Glomerular visceral epithelial cell (primary cell): ENCODE measurements around the gene CABLES1.

Experiments
- DNase-seq: peaks from one replicate; pipeline ENCODE4 v3.0.0-alpha.2; 2016; ENCODE audit errors: extremely low spot score

The CABLES1 gene

DNA sequence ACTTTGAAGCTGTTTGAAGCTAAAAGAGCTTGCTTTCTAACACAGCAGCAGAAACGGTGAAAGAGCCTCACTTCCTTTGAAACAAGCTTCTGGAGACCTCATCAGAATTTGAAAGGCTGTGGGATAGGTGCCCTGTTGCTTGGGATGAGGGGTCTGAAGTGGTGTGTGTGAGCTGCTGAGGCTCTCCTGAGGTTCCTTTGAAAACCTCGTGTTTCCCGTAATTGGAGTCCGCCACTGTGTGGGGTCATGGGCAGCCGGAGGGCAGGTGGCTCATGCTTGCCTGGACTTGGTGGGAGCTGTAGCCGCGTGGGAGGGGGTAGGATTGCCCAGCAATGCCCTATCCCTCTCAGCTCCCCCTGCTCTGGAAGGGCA is 34.4 kb downstream of the CABLES1 start:
- no peak for DNase-seq

DNA sequence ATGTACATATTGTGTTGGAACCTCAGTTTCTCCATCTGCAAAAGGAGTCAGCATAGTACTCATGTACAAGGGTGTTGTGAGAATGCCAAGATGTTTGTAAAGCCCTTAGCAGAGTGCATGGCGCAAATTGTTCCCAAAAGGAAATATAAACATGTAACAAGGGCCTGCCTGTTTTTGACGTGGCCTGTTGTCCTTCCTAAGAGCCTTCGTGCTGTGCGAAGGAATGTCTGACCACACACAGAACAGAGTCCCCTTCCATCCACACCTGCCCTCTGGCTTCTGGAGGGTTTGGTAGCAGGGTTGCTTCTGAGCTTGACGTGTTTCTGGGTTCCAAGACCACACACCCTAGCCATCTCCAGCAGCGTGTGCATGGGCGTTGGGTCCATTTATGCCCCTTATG is 34.9 kb downstream of the CABLES1 start:
- DNase-seq = no peak

DNA sequence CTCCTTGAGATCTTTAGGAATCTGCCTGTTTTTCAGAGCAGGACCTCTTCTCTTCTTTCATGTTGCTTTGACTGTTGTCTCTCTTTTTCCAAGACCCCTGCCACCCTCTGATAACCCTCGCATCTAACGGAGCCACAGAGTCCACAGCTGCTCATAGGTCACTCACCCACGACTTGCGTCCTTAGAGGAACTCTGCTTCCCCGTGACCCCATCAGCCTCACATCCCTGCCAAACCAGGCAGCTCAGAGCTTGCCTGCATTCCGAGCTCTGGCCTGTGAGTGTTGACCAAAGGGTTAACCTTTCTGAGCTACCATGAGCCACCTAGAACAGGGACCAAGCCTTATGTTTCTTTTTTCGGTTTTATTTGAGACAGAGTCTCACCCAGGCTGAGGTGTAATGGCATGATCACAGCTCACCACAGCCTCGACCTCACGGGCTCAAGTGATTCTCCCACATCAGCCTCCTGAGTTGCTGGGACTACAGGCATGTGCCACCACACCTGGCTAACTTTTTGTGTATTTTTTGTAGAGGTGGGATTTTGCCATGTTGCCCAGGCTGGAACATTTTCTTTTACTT is 36.4 kb downstream of the CABLES1 start:
- no peak for DNase-seq

DNA sequence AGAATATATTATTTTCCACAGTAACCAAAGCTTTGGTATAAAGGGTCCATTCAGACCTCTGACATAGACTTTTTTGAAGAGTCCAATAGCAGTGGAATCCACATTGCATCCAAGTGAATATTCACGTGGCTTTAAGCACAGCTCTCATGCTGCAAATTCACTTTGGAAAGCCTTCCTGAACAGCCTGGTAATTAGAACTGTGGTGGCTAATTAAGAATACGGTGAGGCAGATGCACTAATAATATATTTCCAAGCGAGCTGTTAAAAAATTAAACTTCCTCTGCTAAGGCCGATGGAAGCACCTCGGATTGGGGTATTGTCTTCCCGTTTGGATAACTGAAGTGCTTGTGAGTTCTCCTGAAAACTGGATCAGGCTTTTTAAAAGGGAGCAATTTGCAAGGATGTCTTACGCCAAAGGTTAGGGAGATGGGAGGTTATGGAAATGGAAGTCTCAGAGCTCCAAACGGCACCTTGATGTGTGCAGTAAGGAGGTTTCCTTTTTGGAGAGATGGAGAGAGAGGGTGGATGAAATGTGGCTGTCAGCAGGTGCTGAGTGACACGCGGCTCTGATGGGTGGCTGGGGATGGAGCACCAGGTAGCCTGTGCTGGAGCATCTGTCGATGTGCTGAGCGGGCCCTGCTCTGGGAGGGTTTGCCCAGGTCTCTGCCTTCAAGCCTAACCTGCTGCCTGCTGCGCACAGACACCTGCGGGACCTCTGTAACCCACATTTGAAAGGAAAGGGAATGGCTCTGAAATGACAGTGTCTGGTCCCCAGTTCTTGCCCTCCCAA is 37.5 kb downstream of the CABLES1 start:
- no peak for DNase-seq

DNA sequence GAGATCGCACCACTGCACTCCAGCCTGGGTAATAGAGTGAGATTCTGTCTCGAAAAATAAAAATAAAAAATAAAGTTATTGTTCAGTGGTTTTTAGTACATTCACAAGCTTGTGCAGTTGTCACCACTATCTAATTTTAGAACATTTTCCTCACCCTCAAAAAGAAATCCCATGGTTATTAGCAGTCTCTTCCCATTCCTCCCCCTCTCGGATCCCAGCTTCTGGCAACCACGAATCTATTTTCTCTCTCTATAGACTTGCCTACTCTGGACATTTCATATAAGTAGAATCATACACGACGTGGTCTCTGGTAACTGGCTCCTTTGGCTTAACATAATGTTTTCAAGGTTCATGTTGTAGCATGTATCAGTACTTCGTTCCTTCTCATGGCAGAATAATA is 38.6 kb downstream of the CABLES1 start:
- DNase-seq = no peak

DNA sequence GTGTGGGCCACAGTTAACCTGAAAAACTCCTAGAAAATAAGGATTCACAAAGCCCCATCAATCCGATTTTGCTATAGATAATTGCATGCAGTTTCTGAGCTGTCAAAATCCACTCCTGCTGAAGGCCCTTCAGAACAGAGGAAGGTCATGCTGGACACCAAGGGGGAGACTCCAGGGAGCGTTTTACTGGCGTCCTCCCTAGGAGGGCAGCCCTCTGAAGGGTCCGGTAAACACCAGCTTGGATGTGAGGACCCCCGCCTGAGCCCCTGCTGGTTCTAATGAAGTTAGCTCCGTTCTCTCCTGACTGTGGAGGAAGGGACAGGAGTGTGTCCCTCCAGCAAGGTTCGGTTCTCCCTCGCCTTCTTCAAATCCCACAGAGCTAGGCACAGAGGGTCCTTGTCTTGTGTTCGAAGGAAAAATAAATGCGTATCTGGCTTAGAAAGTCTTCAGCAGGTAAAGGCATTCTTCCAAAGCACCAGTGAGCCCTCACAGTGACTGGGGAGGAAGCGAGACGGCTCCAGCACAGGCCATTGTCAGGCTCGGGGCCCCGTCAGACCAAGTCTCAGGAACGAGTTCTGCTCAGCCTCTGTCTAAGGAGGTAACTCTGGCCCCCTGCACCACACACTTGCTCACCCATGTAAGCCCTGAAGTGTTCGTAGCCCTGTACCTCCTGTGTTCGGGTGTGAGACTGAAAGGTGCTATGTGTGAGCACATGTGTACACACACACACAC is 41.6 kb downstream of the CABLES1 start:
- DNase-seq = no peak

DNA sequence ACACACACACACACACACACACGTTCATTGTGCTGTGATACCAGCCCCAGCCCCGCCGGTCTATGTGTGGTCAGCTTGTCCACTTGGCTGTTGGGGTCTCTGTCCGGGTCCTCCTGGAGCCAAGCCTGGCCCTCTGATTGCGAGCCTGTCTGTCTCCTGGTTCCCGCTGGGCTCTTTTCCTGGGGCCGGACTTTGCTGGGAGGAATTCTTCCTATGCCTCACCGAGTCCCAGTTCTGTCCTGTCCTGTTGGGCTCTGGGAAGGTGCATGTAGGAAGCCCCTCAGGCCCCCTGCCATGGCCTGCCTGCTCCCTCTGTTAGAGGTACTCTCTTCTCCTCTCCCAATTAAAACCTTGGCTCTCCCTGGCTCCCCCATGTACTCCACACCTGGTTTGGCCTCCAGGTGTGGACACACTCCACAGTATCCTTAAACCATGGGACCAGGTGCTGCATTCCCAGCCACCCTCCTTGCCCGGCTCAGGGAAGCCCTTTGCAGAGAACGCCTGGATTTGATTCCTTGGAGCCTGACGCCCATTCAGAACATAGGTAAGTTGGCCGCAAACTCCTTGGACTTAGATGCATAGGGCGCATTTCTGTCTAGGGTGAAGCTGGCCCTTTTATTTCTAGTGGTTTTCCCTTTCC is 42.3 kb downstream of the CABLES1 start:
- DNase-seq = no peak

DNA sequence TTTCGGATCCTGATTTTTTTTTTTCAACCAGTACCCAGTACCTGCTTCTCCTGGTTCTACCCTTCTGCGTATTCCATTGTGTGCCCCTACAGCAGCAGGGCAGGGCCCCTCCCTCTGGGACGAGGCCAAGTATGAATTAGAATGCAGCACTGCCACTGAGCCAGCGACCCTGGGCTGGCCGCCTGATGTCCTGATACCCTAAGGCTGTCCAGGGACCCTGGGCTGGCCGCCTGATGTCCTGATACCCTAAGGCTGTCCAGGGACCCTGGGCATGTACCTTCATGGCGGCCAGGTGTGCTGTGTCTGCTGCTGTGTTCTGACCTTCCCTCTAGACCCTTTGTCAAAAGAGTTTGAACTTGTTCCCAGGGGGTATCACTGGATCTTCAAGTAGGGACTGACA is 42.9 kb downstream of the CABLES1 start:
- no peak for DNase-seq

DNA sequence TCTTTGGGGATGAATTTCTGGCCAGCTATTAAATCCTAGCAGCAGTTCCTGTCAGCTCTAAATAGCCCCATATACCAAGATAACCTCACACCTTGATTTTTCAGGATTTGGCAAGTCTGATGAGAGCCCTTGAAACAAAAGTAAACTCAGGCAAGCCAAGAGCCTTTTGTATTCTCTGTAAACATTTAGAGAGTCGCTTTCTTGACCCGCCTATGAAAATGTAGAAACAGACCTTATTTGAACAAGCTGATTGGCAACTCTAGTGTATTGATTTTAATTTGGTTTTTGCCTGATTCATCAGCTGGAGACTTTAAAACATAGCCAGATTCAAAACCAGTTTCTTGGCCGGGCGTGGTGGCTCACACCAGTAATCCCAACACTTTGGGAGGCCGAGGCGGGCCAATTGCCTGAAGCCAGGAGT is 43.4 kb downstream of the CABLES1 start:
- no peak for DNase-seq

DNA sequence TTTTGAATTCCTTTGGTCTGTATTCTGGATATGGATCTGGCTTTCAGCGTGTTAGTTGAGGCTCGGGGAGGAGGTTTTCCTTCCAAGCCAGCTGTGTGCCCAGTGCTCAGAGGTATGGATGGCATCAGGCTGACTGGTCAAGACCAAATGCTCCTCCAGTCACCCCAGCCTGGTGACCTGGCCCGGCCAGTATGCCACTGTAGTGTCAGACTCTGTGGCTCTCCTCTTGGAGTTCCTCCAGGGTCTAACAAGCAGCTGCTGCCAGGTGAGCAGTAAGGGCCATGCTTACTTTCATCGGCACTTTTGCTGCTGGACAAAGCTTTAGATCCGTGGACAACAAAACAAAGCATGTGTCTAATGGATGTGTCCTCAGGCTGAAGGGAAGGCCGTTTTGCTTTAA is 44.1 kb downstream of the CABLES1 start:
- no peak for DNase-seq

DNA sequence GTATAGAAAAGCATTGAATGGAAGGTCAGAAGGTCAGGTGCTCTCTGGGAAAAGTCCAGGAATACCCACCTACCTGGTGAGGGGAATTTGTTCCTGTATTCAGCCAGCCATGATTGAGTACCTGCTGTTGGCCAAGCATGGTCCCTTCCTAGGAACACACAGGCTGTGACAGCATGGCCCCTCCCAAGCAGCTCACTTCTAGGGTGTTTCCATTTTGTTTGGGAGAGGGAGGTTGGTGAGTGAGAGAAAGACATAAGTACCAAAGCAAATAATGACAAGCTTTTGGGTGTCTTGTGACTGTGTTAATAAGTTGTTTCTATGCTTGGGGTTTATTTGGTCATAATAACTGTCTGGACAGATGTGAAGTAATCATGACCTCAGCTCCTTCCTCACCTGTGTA is 46.3 kb downstream of the CABLES1 start:
- DNase-seq = no peak

DNA sequence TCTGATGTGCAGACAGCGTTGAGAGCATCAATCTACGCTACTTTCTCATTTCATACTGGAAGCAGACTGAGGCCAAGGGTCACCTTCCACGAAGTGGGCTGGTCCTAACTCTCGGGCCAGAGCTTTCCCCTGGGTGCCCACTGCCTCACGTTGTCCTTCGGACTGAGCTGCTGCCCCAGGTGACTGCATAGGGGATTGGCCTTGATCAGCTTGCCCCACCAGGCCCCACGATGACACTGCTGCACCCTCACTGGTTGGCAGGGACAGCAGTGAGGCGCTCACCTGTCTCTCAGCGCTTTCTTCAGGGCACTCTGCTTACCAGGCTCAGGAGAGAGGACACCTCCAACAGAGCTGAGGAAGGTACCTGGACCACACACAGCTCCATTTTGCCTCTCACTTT is 47.3 kb downstream of the CABLES1 start:
- no peak for DNase-seq

DNA sequence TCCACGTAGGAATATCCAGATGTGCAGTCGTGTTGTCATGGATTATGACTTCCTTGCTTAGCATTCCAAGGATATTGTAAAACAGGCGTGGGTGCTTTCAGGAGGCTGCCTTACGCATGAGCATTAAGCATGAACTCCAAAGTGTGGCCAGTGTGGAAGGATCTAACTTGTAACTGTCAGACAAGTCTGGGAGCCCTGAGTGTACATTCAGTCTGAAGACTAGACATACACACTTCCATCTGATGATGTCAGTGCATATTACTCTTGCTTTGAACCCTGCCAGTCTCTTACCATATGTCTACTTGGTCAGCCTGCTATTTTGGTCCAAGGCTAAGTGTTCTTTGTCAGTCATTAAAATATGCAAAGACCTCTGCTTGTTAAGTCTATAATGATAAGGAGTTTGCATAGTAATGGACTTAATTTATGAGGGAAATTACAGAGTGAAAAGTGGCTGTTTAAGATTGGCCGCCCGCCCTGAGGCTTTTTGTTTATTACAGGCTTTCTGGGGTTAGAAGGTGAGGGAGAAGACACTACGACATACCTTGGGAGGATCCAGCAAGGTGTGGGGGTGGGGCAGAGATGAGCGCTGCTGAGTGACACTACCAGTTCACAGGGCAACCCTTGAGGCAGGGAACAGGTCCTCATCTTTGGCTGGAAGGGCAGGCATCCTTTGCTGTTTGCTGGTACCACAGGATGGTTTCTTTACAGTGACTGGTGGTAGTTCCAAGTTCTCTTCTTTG is 48.3 kb downstream of the CABLES1 start:
- no peak for DNase-seq

DNA sequence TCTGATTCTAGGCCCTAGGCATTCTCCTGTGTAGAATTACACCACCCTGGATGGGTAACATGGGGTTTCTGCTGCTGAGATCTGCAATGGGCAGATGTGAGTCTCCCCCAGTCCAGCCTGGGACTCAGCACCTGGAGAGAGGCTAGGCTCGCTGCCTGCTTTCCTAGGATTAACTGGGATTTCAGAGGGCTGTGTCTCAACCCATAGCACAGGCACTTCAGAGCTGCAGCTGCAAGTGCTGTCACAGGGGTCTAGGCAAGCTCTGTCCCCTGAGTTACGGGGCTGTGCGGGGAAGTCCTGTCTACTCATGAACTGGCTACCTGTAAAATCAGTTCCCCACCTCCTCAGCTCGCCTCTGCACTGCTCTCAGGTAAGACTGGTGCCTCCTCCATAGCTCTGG is 51.5 kb downstream of the CABLES1 start:
- no peak for DNase-seq

DNA sequence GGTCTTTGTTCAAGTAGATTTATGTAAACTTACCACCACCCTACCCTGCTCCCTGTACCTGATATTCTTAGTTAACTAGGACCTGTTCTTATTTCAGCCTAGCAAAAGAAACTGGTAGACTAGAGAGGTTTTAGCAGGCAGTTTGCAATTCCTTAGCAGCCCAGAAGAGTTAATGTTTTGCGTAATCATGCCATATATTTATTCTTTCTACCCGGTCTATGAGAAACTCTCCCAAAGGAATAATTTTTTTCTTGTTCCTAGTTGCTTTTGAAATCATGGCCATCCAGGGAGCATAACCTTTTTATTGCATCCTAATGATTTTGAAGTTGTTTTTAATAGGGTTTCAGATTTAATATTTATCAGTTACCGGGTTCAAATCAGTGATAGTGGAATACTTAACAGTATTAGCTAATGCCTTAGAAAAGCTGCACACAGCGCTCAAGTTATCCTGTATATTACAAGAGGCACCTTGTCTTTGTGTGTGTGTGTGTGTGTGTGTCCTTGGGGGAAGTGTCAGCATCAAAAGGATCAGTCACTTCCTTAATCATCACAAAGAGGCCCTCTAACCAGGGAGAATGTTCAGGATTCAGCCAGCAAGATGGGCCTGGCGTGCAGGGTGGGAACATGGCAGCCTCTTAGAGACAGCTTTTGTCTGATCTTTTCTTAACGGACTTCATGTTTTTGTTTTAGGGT is 52.9 kb downstream of the CABLES1 start:
- DNase-seq = no peak

DNA sequence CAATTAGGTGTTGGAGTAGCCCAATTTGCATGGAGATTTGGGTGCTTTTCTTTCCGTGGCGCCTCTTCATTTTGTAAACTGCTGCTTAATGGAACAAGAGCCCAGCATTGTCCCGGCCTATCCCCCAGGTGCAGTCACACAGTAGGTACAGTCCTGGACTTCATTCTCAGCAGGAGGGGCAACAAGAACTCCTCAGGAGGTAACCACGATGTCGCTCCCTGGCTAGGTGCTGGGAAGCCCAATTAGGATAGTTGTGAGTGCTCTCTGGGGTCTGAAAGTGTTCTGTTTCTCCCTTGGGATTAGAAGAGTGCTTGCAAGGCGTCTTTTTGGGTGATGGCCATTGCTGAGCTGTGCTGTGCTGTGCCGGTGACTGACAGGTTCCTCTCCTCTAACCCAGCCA is 53.8 kb downstream of the CABLES1 start:
- no peak for DNase-seq

DNA sequence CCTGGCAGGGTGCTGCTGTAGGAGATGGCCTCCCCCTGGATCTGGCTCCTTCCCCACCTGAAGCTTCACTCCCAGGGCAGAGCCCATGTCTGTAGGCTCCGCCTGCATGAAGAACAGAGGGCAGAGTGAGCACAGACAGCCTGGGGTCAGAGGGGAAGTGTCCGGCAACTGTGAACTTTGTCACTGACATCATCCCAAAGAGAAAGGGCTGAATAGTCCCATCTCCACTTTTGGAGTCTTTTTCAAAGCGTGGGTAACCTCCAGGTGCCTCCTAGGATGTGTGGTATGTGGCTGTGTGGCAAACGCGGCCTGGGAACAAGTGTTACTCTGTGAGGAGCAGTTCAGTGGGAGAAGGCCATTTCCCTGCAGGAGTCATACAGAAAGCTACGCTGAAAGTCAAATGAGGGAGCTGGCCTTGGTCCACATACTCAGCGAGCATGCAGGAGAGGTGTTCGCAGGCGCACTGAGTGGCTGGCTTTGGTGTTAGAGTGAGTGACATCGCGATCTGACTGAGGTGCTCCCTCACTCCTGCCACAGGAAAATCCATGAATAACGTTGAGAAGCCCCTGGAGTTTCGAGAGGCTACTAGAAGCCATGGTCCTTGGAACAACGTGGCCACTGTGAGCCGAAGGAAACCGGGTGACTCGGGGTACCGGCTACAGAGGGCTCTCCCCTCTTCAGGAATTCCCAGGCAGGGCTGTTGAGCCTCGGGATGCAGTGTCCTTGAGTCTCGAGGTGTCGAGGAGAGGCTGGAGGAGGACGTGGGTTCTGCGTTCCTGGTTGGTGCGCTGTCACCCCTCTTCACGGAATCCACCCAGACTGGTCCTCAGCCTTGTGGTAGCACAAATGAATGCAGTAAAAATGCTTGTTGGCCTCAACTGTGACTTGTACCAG is 54.7 kb downstream of the CABLES1 start:
- no peak for DNase-seq

DNA sequence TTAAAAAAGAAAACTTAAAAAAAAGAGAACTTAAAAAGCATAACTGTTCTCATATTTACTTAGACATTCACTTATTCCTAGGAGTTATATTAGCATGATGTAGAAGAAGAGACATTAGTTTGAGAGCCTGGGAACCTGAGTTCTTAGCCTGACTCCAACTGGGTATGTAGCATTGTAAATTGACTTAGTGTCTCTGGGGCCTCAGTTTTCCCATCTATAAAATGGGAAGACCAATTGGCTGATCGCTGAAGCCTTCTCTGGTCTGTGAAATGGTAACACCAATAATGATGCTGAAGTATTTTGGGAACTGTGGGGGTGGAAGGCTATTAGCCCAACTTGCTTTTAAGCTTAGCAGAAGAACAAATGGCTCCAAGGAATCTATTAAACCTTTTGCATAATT is 55.9 kb downstream of the CABLES1 start:
- DNase-seq = no peak

DNA sequence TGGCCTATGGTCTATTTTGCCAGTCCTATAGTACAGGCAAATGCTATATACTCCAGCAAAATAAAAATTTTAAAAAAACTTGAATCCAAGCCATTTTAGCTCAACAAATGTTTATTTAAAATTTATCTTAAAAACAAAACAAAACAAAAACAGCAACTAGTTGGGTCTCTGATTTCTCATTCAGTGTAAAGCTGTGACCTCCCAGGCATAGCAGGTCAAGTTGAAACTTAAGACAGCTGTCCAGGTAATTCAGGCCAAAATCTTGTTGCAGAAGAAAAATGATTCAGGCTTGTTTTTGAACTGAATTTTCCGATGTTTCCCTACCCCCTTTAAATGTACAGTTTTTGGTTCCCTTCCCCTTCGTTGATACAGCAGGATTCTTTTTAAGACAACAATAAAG is 58.5 kb downstream of the CABLES1 start:
- DNase-seq = no peak
